ENCODE results near the gene RAPGEF1. TPM values are rescaled to one million over a fixed set of nuclear protein-coding genes. Genes with fewer than 3 reads are reported as not detected.

RAPGEF1 gene
- total and polyA plus RNA-seq, 2 experiments from 2014 or later, result 9.9 to 82.8 TPM

GRCh38 chr9:131635892-131636291 lies 104.0 kb downstream of the RAPGEF1 start (continued):
- TF ChIP-seq ZNF462 (CRISPR knock-in tag; IDR thresholded peaks at IDR 0.05), result no peak
- TF ChIP-seq JUNB (IDR thresholded peaks at IDR 0.05; ENCODE audit: unreplicated experiment), result no peak
- no peak for TF ChIP-seq CTCF (conservative IDR thresholded peaks at IDR 0.05; ENCODE audit: low read depth in 2 of 2)
- no peak for TF ChIP-seq EZH2phosphoT487 (IDR thresholded peaks at IDR 0.05; ENCODE audit: unreplicated experiment)
- no peak for TF ChIP-seq STAT1 (IDR thresholded peaks at IDR 0.05; ENCODE audit: unreplicated experiment)

- no peak overlapping the region for H3K27ac Mint-ChIP-seq
- H3K4me3 ChIP-seq, result no peak overlapping the region
- H3K9me2 ChIP-seq (ENCODE audit: insufficient read depth), result no peaks in the 10 kb centered on the region
- peaks cover 4% of the 10 kb centered on the region; the same call in 1 of the 2 replicates for H4K20me1 ChIP-seq (replicated peaks; ENCODE audit: insufficient read depth)
- H3K9me3 Mint-ChIP-seq, result no peaks in the 10 kb centered on the region
- no peaks in the 10 kb centered on the region for H3K27me3 ChIP-seq (ENCODE audit: insufficient read depth)
- no peaks in the 10 kb centered on the region for H3K36me3 ChIP-seq (ENCODE audit: insufficient read depth)
- peak; percentile 29 for DNase-seq (ENCODE audit: low spot score)
- H3K4me1 Mint-ChIP-seq, result peaks cover 30% of the 10 kb centered on the region
- H3K79me2 ChIP-seq (replicated peaks; ENCODE audit: insufficient read depth), result no peaks in the 10 kb centered on the region
- H3K27ac ChIP-seq (ENCODE audit: low read depth), result peak overlapping the region; percentile 66; the same call in 1 of the 2 replicates
- no peaks in the 10 kb centered on the region for H3F3A ChIP-seq (replicated peaks; ENCODE audit: low read depth)
- no peak overlapping the region for H2AFZ ChIP-seq
- peaks cover 11% of the 10 kb centered on the region; the same call in 2 of the 3 replicates for H3K36me3 Mint-ChIP-seq (ENCODE audit: low read depth)
- ATAC-seq, result peak; percentile 65
- peaks cover 13% of the 10 kb centered on the region; the same call in 1 of the 2 replicates for H3K4me1 ChIP-seq (ENCODE audit: insufficient read depth)
- H3K27me3 Mint-ChIP-seq (ENCODE audit: insufficient read depth, low read depth, poor library complexity), result peaks cover 9% of the 10 kb centered on the region
- H3K4me2 ChIP-seq, result no peak overlapping the region
- H3K4me3 Mint-ChIP-seq, result no peak overlapping the region
- TF ChIP-seq ETS1 (IDR thresholded peaks at IDR 0.05), result no peak
- TF ChIP-seq POLR2AphosphoS5 (IDR thresholded peaks at IDR 0.05; ENCODE audit: low read depth), result no peak
- no peak for TF ChIP-seq CREB1 (CRISPR knock-in tag; IDR thresholded peaks at IDR 0.05; ENCODE audit: low read depth)
Observed at GRCh38 chr9:131635285-131635684, 104.6 kb downstream of the RAPGEF1 start.
